Hepatocyte (in vitro differentiated cells): ENCODE measurements around the gene AQP10. TPM values are rescaled to one million over a fixed set of nuclear protein-coding genes. Genes with fewer than 3 reads are reported as not detected.
"Not testable (repeated sequence)": the region's sequence is repeated elsewhere in the genome, so short reads cannot be mapped to it uniquely, and the experiment has no call there.

ENCODE experiments used
- DNase-seq: peaks from one replicate; pipeline ENCODE4 v3.0.0-alpha.2; 2016; ENCODE audit warnings: low spot score
- H2AFZ ChIP-seq: fragments of 200-600 bp; sonication (generic); 2 replicates; pipeline ENCODE4 v1.6.0; 2016; ENCODE audit warnings: antibody characterized with exemption, mild to moderate bottlenecking
- H3K27ac ChIP-seq: fragments of 200-600 bp; sonication (generic); 2 replicates; pipeline ENCODE4 v1.5.1; 2016; ENCODE audit warnings: mild to moderate bottlenecking
- H3K27me3 ChIP-seq: fragments of 200-600 bp; sonication (generic); 2 replicates; pipeline ENCODE4 v1.6.1; 2016
- H3K36me3 ChIP-seq: fragments of 200-600 bp; sonication (generic); replicated peaks from 2 replicates; pipeline ENCODE4 v1.5.1; 2016; ENCODE audit warnings: low read depth; ENCODE audit not compliant: insufficient read depth
- H3K4me1 ChIP-seq: fragments of 200-600 bp; sonication (generic); 2 replicates; pipeline ENCODE4 v1.5.1; 2016; ENCODE audit warnings: mild to moderate bottlenecking, moderate library complexity; ENCODE audit not compliant: insufficient read depth
- H3K4me2 ChIP-seq: fragments of 200-600 bp; sonication (generic); 2 replicates; pipeline ENCODE4 v1.6.0; 2016
- H3K4me3 ChIP-seq: fragments of 200-600 bp; sonication (generic); 2 replicates; pipeline ENCODE4 v1.5.1; 2016; ENCODE audit warnings: mild to moderate bottlenecking
- H3K79me2 ChIP-seq: fragments of 200-600 bp; sonication (generic); 2 replicates; pipeline ENCODE4 v1.6.0; 2017; ENCODE audit warnings: mild to moderate bottlenecking
- H3K9me2 ChIP-seq: fragments of 200-600 bp; sonication (generic); replicated peaks from 2 replicates; pipeline ENCODE4 v1.6.0; 2017; ENCODE audit warnings: mild to moderate bottlenecking; ENCODE audit not compliant: insufficient read depth
- H3K9me3 ChIP-seq: fragments of 200-600 bp; sonication (generic); 2 replicates; pipeline ENCODE4 v1.5.1; 2016; ENCODE audit warnings: low read depth, mild to moderate bottlenecking
- H4K20me1 ChIP-seq: fragments of 200-600 bp; sonication (generic); 2 replicates; pipeline ENCODE4 v1.6.0; 2016; ENCODE audit warnings: mild to moderate bottlenecking; ENCODE audit not compliant: insufficient read depth, poor library complexity, severe bottlenecking
- EZH2 ChIP-seq: fragments of 200-600 bp; sonication (generic); IDR thresholded peaks from 2 replicates; pipeline ENCODE4 v1.6.1; 2016; ENCODE audit warnings: antibody characterized with exemption, mild to moderate bottlenecking, borderline replicate concordance
- EZH2phosphoT487 ChIP-seq: fragments of 200-600 bp; sonication (generic); IDR thresholded peaks from one replicate; pipeline ENCODE4 v1.6.1; 2018; ENCODE audit warnings: antibody characterized with exemption, mild to moderate bottlenecking, low read depth, moderate library complexity; ENCODE audit not compliant: unreplicated experiment, severe bottlenecking
- WGBS: methylation state at CpG from one replicate; pipeline ENCODE4 v1.1.6; 2016; ENCODE audit warnings: low lambda C conversion rate; ENCODE audit errors: missing lambda C conversion rate; 5-methylcytosine and 5-hydroxymethylcytosine counted together
- polyA plus RNA-seq: library from polyadenylated mRNA; unstranded; fragments of >200 nt; fragmentation: Nextera tagmentation; extraction: Ambion mirVana; gene quantifications from 2 replicates; pipeline ENCODE4 v1.2.1, GENCODE V29; 2016
- total RNA-seq: library from RNA; depleted of rRNA; stranded (reverse); fragments of >200 nt; gene quantifications from 2 replicates; pipeline ENCODE4 v1.2.3, GENCODE V29; 2014
- TF ChIP-seq, protein P1 (sequence below): fragments of 200-600 bp; sonication (generic); IDR thresholded peaks from 2 replicates; pipeline ENCODE4 v1.5.1; 2016; ENCODE audit warnings: antibody characterized with exemption, mild to moderate bottlenecking; ENCODE audit not compliant: poor library complexity

Gene AQP10
- total and polyA plus RNA-seq, 2 experiments from 2014 or later: 2.0 to 3.0 TPM

DNA sequence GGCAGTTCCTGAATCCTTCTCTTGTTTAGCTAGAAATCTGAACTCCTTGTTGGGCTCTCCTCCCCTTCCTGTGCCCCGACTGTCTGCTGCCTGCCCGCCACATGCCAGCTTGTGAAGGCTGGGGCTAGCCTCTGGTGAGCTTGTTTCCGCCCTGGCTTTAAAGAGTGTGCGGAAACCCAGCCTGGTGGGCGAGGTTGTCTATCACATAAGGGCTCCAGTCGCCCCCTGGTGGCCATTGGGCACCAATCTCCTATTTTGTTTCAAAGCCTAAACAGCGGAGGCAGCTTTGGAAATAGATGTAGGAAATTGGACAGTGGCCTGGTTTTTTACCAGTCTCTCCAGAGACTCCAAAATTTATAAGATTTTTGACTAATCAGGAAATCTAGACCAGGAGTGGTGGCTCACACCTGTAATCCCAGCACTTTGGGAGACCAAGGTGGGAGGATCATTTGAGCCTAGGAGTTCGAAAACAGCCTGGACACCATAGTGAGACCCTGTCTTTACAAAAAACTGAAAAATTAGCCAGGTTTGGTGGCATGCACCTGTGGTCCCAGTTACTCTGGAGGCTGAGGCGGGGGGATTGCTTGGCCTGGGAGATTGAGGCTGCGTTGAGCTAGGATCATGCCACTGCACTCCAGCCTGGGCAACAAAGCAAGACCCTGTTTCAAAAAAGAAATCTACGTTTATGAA lies 14.3 kb downstream of the AQP10 start:
- WGBS: 47% methylated on average over 11 of the region's 11 CpGs
- no peaks in the 10 kb centered on the region for H3K27me3 ChIP-seq
- no peaks in the 10 kb centered on the region for H3K36me3 ChIP-seq
- TF ChIP-seq EZH2phosphoT487: no peak
- no peak for TF ChIP-seq EZH2
- TF ChIP-seq, protein P1, sequence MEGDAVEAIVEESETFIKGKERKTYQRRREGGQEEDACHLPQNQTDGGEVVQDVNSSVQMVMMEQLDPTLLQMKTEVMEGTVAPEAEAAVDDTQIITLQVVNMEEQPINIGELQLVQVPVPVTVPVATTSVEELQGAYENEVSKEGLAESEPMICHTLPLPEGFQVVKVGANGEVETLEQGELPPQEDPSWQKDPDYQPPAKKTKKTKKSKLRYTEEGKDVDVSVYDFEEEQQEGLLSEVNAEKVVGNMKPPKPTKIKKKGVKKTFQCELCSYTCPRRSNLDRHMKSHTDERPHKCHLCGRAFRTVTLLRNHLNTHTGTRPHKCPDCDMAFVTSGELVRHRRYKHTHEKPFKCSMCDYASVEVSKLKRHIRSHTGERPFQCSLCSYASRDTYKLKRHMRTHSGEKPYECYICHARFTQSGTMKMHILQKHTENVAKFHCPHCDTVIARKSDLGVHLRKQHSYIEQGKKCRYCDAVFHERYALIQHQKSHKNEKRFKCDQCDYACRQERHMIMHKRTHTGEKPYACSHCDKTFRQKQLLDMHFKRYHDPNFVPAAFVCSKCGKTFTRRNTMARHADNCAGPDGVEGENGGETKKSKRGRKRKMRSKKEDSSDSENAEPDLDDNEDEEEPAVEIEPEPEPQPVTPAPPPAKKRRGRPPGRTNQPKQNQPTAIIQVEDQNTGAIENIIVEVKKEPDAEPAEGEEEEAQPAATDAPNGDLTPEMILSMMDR: peak; percentile 88
- no peaks in the 10 kb centered on the region for H3K9me2 ChIP-seq
- peaks cover 8% of the 10 kb centered on the region for H3K4me1 ChIP-seq
- peak overlapping the region; percentile 50 for H3K4me2 ChIP-seq
- no peak overlapping the region for H3K4me3 ChIP-seq
- no peaks in the 10 kb centered on the region for H3K79me2 ChIP-seq
- H4K20me1 ChIP-seq: no peaks in the 10 kb centered on the region
- peak; percentile 94 for DNase-seq
- H3K9me3 ChIP-seq: no peaks in the 10 kb centered on the region
- no peak overlapping the region for H2AFZ ChIP-seq
- H3K27ac ChIP-seq: peak overlapping the region; percentile 71

DNA sequence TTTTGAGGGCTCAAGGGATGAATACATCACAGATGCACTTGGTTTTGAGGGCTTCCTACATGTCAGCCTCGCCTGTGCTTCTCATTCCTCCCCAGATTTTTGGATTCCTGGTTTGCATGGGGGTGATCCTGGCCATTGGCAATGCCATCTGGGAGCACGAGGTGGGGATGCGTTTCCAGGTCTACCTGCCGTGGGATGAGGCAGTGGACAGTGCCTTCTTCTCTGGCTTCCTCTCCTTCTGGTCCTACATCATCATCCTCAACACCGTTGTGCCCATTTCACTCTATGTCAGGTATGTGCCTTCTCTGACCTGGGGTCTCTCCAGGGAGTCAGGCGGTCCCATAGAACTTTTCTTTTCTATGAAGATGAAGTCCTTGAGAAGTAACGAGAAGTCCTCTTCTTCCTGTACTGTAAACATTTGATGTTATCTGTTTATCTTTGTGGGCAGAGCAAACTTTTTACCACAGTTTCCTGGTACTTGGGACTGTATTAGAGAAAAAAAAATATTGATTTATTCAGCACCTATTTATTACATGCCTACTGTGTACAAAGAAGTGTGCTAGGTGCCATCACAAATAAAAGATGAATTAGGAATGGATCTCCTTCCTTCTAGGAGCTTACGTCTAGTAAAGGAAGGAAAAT lies 16.5 kb downstream of the AQP10 start:
- no peak for TF ChIP-seq EZH2
- TF ChIP-seq EZH2phosphoT487: no peak
- TF ChIP-seq, protein P1: no peak
- H2AFZ ChIP-seq: no peak overlapping the region
- H3K9me3 ChIP-seq: no peaks in the 10 kb centered on the region
- H3K36me3 ChIP-seq: no peaks in the 10 kb centered on the region
- H3K4me2 ChIP-seq: no peak overlapping the region
- H3K4me1 ChIP-seq: peaks cover 8% of the 10 kb centered on the region
- no peak overlapping the region for H3K27ac ChIP-seq
- 95% methylated on average over 8 of the region's 8 CpGs for WGBS
- H3K9me2 ChIP-seq: no peaks in the 10 kb centered on the region
- H3K4me3 ChIP-seq: no peak overlapping the region
- no peaks in the 10 kb centered on the region for H3K27me3 ChIP-seq
- no peak for DNase-seq
- no peaks in the 10 kb centered on the region for H3K79me2 ChIP-seq
- no peaks in the 10 kb centered on the region for H4K20me1 ChIP-seq

DNA sequence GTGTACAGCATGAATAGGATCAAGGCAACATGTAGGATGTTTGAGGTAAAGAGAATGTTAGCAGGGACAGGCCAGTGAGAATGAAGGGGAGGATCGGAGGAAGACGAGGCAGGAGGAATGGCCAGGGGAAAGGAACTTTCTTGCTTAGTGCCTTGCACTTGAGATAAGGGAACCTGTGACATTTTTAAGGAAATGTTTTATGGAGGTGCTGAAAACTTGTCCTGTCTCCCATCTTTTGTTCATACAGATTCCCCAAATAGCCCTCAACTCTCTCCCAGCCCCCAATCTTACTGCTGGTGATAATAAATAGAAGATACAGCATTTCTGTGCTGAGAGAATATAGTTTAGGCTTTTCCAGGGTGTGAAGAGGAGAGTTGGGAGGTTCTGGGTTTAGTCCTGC lies 18.0 kb downstream of the AQP10 start:
- peaks cover 7% of the 10 kb centered on the region for H3K4me1 ChIP-seq
- no peaks in the 10 kb centered on the region for H3K36me3 ChIP-seq
- H3K27me3 ChIP-seq: no peaks in the 10 kb centered on the region
- no peaks in the 10 kb centered on the region for H3K9me3 ChIP-seq
- H2AFZ ChIP-seq: no peak overlapping the region
- no peaks in the 10 kb centered on the region for H3K9me2 ChIP-seq
- H4K20me1 ChIP-seq: no peaks in the 10 kb centered on the region
- TF ChIP-seq EZH2: no peak
- TF ChIP-seq, protein P1: no peak
- no peak for TF ChIP-seq EZH2phosphoT487
- DNase-seq: no peak
- no peak overlapping the region for H3K27ac ChIP-seq
- 77% methylated on average over 2 of the region's 2 CpGs for WGBS
- no peak overlapping the region for H3K4me2 ChIP-seq
- no peaks in the 10 kb centered on the region for H3K79me2 ChIP-seq
- no peak overlapping the region for H3K4me3 ChIP-seq

DNA sequence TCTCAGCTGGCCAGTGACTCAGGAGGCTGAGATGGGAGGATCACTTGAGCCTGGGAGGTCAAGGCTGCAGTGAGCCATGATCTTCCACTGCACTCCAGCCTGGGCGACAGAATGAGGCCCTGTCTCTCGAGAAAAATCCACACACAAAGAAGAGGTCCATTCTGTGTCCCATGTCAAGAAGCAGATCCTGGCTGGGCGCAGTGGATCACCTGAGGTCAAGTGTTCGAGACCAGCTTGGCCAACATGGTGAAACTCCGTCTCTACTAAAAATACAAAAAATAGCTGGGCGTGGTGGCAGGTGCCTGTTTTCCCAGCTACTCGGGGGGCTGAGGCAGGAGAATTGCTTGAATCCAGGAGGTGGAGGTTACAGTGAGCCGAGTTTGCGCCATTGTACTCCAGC lies 20.5 kb downstream of the AQP10 start:
- not testable (repeated sequence) for H4K20me1 ChIP-seq, H3K36me3 ChIP-seq, H3K4me3 ChIP-seq, H2AFZ ChIP-seq, H3K79me2 ChIP-seq, H3K27me3 ChIP-seq, DNase-seq, H3K4me2 ChIP-seq, H3K4me1 ChIP-seq, H3K9me2 ChIP-seq, H3K27ac ChIP-seq, H3K9me3 ChIP-seq
- WGBS: 95% methylated on average over 9 of the region's 9 CpGs
